ENCODE data around the gene HSD17B14.

DNA sequence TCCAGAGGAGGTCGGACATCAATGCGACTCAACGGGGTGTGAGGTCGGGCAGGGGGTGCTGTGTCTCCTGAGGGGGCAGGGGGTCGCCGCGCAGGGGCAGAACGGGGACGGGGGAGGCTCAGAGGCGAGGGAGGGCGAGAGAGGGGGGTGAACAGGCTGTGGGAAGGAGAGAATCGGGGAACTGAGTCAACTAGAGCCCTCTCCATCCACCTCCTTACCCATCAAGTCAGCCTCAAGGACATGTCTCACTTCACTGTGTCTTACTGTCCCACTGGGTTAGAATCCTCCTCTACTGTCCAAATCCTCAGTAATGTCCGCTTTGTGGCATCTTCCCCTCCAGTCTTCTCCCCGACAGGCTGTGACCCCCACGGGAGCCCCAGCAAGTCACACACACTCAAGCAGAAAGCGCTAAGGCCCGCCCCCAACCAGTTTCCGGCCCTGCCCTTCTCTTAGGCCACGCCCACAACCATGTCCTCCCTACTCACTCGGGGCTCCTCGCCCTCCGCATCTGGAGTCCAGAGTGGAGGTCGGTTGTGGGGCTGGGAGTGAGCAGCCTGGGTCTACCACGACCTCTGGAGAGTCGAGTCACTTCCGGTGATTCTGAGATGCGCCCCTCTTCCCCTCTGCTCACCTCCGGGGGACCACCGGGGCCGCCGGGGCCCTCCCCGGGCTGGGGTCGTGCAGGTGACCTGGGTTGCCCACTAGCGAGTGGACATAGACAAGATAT is 22.9 kb upstream of the HSD17B14 start:
- TF ChIP-seq POLR2AphosphoS5 (IDR thresholded peaks at IDR 0.05) (no peak), CTCF (IDR thresholded peaks at IDR 0.05) (no peak)

Measured in upper lobe of left lung (tissue), 4 donors.